ENCODE data around the gene ITIH1. TPM values are rescaled to one million over a fixed set of nuclear protein-coding genes. Genes with fewer than 3 reads are reported as not detected.

Gene ITIH1
- total and polyA plus RNA-seq, 2 of the 4 experiments (the other 2 are of a cell fraction) = not detected

DNA sequence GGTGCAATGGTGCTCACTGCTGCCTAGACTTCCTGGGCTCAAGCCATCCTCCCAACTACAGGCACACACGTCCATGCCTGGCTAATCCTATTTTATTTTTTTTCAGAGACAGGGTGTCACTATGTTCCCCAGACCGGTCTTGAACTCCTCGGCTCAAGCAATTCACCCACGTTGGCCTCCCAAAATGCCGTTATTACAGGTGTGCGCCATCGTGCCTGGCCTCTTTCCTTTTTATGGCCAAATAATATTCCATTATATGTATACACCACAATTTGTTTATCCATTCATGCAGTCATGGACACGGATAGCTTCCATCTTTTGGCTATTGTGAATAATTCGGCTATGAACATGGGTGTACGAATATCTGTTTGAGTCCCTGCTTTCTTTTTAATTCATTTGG, 5.7 kb upstream of the ITIH1 start:
- H2AFZ ChIP-seq (replicated peaks; ENCODE audit: low read length, poor library complexity) = peak overlapping the region; percentile 96
- H3K27me3 ChIP-seq (ENCODE audit: control insufficient read depth, insufficient read depth, low read length) = peaks cover 4% of the 10 kb centered on the region; the same call in 1 of the 2 replicates
- CTCF ChIA-PET = interaction anchor here (0.5 to 1.2 kb wide), 2 partner anchors 13 to 443 kb away, joined by 3 to 4 read pairs; no protein-coding TSS in a partner anchor
- no peak overlapping the region for H3K18ac ChIP-seq (ENCODE audit: low read depth, low read length)
- no peak overlapping the region for H2BK5ac ChIP-seq (ENCODE audit: low read depth, low read length, poor library complexity, severe bottlenecking)
- H2BK20ac ChIP-seq (ENCODE audit: low read depth, low read length) = no peak overlapping the region
- TF ChIP-seq NFE2L2 (IDR thresholded peaks at IDR 0.05; ENCODE audit: low read depth, low read length) = no peak
- TF ChIP-seq BHLHE40 (IDR thresholded peaks at IDR 0.05; ENCODE audit: low read depth, low read length) = no peak
- no peak for TF ChIP-seq RCOR1 (IDR thresholded peaks at IDR 0.05; ENCODE audit: insufficient replicate concordance, low read length)
- no peak overlapping the region for H2AK5ac ChIP-seq (ENCODE audit: low read depth, low read length)
- H3K4me3 ChIP-seq (ENCODE audit: insufficient read depth, low read depth, low read length) = no peak overlapping the region
- 88% methylated on average over 7 of the region's 10 CpGs; no CpG with 5 or more reads in 1 of the 2 experiments for WGBS, 2 experiments (ENCODE audit: extremely low coverage in 2 of 2, insufficient read length in 1 of 2)
- dilution Hi-C loops (cut with HindIII; ENCODE audit: low sequenced_read_pairs, unreplicated experiment) = no loop called here
- POLR2A ChIA-PET (ENCODE audit: unreplicated experiment) = no interaction called here
- no peak overlapping the region for H3K4ac ChIP-seq (ENCODE audit: low read depth, low read length)
- no peaks in the 10 kb centered on the region for H3K9me3 ChIP-seq (ENCODE audit: control insufficient read depth, insufficient read depth, low read length)
- H2AK9ac ChIP-seq (replicated peaks; ENCODE audit: low read depth, low read length, poor library complexity) = peak overlapping the region; percentile 83
- no peak overlapping the region for H3K23ac ChIP-seq (ENCODE audit: low read depth, low read length)
- peak overlapping the region; percentile 97 to 100 for H4K8ac ChIP-seq (ENCODE audit: low read depth in 2 of 2, low read length in 2 of 2)
- ATAC-seq (ENCODE audit: low read depth) (no peak), DNase-seq (no peak)
- H3K27ac ChIP-seq (ENCODE audit: insufficient read depth, low read length) = no peak overlapping the region
- peak overlapping the region; percentile 90; the same call in 1 of the 2 replicates for H4K5ac ChIP-seq (ENCODE audit: low read depth, low read length)
- H2BK120ac ChIP-seq (ENCODE audit: low read depth, low read length) = no peak overlapping the region
- H3K9ac ChIP-seq (ENCODE audit: low read depth, low read length) = no peak overlapping the region
- H3K4me2 ChIP-seq (ENCODE audit: low read depth, low read length) = no peak overlapping the region
- H3K14ac ChIP-seq (replicated peaks; ENCODE audit: low read depth, low read length) = no peak overlapping the region
- H4K20me1 ChIP-seq (ENCODE audit: insufficient read depth, low read length) = no peaks in the 10 kb centered on the region
- peaks cover 4% of the 10 kb centered on the region for H3K36me3 ChIP-seq (ENCODE audit: control insufficient read depth, insufficient read depth, low read length)
- intact Hi-C loops (cut with micrococcal nuclease) = loop anchor here (2.0 kb wide), 1 partner anchor 163 kb away; no protein-coding TSS in a partner anchor
- H3K9me1 ChIP-seq (ENCODE audit: insufficient read depth, low read length) = peaks cover 4% of the 10 kb centered on the region
- in situ Hi-C loops (cut with MboI; ENCODE audit: low sequenced_read_pairs) = no loop called here
- no peak overlapping the region for H4K91ac ChIP-seq (ENCODE audit: insufficient read depth, low read depth, low read length)
- H2BK15ac ChIP-seq (ENCODE audit: low read depth, low read length) = no peak overlapping the region
- no peak overlapping the region for H3K56ac ChIP-seq (ENCODE audit: extremely low read depth, insufficient read depth, low read length)
- peaks cover 13 to 23% of the 10 kb centered on the region in 2 experiments for H3K79me1 ChIP-seq (ENCODE audit: low read depth in 1 of 2, low read length in 2 of 2)
- no peaks in the 10 kb centered on the region for H3K4me1 ChIP-seq (ENCODE audit: control insufficient read depth, insufficient read depth, low read length)
- no TSS peak for BruUV-seq (replicated peaks)

All from IMR-90 (cell line).